GM18951 (cell line): ENCODE data around the gene LRRC3C.

Experiments
- POLR2A ChIP-seq: IDR thresholded peaks from 4 replicates; pipeline ENCODE4 v1.6.1; 2011; ENCODE audit warnings: mild to moderate bottlenecking; ENCODE audit not compliant: insufficient read length, insufficient read depth; ENCODE audit errors: extremely low read depth
- in situ Hi-C: fragments of 300-500 bp; cut with MboI; formaldehyde crosslinking; loops from one replicate; pipeline ENCODE4 v1.12.0; 2022; ENCODE audit warnings: low sequenced_read_pairs, mixed read lengths, inconsistent platforms; ENCODE audit not compliant: unreplicated experiment

Gene LRRC3C

DNA sequence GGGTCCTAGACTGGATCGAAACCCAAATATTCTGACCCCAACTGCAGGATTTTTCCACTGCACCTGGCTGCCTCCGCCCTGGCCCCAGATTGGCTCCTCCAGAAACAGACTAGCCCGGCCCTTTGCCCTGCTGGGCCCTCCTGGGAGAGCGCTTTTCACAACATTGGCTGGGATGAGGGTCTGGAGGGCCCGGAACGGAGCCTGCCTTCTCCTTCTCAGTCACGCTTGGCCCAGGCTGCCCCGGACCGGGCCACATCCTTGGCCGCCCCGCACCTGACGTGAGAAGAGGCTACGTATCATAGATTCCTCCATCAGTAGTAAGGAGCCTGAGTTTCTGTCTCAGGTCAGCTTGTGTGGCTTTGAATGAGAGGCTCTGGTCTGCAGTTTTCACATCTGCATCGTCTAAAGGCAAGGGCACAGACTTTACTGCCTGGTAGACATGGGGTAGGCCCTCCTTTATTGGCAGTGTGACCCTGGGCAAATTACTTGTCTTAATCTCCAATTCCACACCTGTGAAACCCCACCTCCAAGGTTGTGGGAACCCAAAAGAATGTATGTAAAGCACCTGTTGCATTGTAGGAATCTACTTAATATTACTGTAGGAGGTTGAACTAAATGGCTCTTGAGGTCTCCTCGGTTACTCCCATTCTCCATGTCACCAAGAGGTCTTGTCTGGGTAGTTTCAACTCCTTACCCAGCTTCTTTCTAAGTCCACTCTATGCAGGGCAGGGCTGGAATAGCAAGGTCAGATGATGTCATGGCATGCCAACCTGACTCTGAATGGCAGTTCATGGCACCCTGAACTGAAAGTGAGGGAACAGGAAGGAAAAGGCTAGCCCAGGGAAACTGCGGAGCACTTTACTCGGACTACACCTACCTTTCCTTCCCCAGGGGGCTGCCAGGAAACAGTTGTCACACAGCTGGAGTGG is 661 bp downstream of the LRRC3C start:
- in situ Hi-C loops = no loop called here
- no peak for TF ChIP-seq POLR2A

DNA sequence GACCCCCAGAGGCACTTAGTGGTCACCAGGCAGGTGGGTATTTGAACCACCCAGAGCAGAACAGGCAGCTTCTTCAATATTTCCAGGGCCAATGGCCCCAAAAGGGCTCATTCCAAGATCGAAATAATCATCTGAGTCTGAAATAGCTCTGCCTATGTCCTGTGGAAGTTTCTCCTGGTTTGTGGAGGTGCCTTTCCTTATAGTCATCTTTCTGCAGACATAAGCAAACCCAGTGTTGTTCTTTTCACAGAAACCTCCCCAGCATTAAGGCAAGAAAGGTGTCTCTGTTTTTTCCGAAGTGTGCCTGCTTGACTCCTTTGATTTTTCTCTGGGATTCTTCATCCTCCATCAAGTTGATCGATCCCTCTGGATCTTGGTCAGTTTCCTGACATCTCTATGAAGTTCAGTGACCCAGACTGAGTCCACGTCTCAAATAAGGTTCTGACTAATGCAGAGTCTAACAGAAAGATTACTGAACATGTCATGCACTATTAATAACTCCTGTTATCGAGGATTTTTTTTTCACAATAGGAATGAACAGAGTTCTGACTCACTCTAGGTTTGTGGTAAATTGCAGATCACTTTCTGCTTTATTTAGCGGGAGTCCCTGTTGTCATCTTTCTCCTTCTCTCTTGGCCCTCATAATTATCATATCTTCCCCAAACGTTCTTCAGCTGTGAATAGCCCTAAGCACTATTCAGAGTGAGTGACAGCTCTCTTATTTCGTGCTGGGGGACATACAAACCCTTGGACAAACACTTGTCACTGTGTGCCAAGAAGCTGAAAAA is 1.5 kb downstream of the LRRC3C start:
- in situ Hi-C loops = no loop called here
- TF ChIP-seq POLR2A = no peak

DNA sequence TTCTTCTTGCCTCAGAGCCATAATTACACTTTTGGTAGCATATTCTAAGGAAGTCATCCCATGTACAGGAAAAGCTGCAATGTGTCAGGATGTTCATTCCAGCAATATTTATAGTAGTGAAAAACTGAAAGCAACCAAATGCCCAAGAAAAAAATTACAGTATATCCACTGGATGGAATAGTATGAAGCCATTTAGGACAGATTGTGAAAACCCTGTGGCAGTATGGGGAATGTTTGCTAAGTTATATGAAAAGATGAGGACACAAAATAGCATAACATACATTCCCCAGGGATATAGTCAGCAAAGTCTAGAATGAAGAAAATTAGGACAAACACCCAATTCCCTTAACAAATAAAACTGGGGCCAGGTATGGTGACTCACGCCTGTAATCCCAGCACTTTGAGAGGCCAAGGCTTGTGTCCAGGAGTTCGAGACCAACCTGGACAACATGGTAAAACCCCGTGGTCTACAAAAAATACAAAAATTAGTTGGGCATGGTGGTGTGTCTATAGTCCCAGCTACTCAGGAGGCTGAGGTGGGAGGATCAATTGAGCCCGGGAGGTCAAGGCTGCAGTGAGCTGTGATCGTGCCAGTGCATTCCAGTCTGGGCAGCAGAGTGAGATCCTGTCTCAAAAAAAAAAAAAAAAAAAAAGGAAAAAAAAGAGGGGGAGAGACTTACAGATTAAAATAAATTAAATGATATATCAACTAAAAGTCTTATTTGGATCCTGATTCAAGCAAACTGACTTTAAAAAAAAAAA is 2.3 kb downstream of the LRRC3C start:
- TF ChIP-seq POLR2A = no peak
- in situ Hi-C loops = no loop called here

DNA sequence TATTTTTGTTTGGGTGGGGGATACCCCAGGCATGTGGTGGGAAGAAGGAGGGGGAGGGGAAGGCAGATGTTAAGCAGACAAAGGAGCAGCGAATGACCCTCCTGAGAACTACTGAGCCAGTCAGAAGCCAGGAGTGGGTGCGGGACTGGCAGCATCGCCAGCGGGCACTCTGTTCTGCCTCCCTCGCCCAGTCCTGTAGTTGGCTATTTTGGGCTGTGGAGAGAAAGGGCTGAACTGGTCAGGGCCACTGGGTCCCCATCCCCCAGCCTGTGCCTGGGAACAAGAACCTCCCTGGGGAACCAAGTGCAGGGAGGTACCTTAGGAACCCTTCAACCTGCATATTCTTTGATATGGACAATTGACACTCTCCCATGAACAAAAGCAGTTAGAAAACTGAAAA is 6.4 kb downstream of the LRRC3C start:
- in situ Hi-C loops = no loop called here
- no peak for TF ChIP-seq POLR2A

DNA sequence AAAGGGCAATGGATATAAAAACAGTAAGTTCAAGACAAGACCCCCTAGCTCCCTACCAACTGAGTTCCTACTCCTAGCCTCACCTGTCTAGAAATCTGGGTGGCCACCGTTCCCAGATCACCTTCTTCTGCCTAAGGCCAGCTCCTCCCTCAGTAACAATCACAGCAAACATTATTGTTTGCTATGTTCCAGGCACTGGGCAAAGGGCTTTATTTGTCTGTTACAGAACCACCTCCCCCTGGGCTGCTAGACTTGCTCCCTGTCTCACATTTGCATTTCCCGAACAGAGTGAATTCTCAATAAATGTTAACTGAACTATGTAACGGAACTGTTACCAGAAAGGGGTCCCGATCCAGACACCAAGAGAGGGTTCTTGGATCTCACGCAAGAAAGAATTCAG is 6.8 kb downstream of the LRRC3C start:
- in situ Hi-C loops = no loop called here
- no peak for TF ChIP-seq POLR2A

DNA sequence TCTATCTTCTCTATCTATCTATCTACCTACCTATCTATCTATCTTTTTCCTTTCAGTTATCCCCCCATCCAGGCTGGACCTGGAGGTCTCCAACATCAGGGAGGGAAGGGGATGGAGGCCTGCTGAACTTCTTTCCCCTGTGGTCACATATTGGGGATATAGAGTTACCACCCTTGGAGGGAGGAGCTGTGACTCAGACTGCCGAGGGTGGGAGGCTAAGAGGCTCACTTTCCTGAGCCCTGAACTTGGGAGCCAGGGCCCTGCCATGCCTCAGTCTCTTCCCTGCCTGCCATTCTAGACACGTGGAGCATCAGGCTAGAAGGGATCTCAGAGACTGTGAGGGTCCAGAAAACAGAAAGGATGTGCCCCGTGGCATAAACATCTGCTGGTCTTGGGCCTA is 8.4 kb downstream of the LRRC3C start:
- in situ Hi-C loops = no loop called here

DNA sequence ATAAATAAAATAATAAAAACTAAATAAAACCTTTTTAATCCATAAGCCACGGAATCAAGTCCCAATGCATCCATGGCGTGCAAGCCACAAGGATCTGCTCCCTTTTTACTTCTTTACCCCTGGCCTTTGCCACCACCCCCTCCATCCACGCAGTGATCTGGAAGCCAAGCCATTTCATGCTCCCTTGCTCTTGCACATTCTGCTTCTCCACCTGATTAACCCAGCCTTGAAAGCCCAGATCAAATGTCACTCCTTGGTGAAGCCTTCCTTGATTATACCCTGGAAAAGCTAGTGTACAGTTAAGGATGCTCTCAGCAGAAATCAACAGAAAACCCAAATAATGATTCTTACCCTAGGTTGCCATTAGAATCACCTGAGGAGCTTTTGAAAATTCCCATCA is 9.9 kb downstream of the LRRC3C start:
- TF ChIP-seq POLR2A = no peak
- in situ Hi-C loops = no loop called here

More for the DNA sequence above, 8.4 kb downstream of the LRRC3C start:
- no peak for TF ChIP-seq POLR2A

DNA sequence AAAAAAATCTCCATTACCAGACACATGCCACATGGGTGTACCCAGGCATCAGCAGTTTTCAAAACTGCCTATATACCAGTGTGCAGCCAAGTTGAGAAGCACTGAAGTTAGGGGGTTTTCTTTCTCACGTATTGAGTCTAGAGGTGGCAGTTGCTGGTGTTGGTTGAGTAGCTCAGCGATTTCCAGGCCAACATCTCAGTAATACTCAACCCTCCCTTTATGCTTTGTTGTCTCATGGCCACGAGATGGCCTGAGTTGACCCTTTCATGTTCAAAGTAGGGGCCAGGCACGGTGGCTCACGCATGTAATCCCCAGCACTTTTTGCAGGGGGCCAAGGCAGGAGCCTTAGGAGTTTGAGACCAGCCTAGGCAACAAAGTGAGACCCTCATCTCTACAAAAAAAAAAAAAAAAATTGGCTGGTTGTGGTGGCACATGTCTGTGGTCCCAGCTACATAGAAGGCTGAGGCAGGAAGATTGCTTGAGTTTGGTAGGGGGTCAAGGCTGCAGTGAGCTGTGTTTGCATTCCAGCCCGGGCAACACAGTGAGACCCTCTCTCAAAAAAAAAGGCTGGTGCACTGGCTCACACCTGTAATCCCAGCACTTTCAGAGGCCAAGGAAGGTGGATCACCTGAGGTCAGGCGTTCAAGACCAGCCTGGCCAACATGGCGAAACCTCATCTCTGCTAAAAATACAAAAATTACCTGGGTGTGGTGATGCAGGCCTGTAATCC is 10.8 kb downstream of the LRRC3C start:
- TF ChIP-seq POLR2A = no peak
- in situ Hi-C loops = no loop called here

DNA sequence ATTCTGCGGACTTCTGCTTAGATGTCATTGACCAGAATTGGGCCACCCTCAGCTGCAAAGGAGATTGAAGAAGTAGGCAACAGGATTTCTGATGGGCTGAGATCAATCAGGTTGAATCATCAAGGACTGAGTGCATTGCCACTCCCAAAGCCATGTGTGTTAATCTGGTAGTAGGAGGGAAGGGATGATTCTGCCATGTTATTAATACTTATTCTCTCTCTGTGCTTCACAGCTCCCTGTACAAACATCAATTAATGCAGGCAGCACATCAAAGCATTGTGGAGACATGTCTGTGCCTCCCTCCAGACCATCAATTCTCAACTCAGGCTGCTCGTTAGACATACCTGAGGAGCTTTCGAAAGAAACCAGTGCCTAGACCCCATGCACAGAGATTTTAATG is 11.6 kb downstream of the LRRC3C start:
- TF ChIP-seq POLR2A = no peak

DNA sequence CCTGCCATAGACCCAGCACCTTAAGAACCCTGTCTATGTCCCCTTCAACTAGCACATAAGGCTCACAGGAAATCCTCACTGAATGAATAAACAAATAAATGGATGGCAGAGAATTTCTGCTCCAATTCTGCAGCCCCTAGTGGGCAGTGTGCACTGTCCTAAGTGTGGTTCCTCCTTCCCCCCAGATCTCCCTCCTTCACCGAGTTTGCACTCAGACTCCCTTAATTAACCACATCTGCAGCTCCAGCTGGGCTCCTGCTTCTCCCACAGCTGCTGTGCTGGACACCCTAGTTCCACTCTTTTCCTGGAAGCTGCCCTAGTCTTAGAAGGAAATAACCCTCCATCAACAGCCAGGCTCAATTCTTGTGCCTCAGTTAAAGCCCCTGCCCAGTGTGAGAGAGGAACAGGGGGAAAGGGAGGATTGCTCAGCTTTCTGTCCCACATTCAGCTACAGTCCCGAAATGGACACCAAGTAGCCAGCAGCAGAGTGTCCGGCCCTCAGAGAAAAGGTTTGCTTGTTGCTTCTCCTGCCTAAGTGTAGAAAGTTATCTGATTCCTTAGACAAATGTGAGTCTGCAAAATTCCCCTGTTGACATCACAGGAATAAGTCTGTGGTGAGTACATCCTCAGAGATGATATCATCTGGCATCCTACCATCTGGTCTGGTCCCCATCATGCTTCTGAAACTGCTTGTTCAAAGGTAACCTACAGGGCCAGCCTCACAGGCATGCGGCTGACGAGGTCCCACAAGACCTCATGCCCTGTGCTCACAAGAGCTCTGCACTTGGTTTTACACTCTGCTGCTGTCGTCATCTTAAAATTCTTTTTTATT is 12.3 kb downstream of the LRRC3C start:
- no peak for TF ChIP-seq POLR2A
- in situ Hi-C loops = no loop called here

More for the DNA sequence above, 11.6 kb downstream of the LRRC3C start:
- in situ Hi-C loops = no loop called here

DNA sequence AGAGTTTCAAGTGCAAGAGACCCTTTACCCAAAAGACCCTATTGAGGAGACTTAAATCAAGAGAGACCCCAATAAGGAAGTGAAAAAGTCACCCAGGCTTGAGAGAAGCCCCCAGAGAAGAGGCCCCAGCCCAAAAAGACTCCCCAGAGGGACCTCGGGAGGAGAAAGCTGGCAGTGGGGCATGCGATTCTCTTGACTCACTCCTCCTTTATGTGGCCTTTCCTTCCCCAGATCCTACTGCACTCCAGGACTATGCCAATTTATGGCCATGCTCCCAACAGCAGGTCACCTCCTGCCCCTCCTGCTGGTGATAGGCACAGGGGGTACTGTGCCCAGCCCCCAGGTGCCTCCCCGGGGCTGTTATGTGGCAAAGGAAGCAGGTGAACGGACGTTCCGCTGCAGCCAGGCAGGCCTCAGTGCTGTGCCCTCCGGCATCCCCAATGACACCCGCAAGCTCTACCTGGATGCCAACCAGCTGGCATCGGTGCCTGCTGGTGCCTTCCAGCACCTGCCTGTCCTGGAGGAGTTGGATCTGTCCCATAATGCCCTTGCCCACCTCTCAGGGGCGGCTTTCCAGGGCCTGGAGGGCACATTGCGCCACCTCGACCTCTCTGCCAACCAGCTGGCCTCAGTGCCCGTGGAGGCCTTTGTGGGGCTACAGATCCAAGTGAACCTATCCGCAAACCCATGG is 16.3 kb downstream of the LRRC3C start:
- TF ChIP-seq POLR2A = no peak
- in situ Hi-C loops = no loop called here
